GM21515 (cell line): ENCODE data around the gene BLCAP.

Experiments used
- ATAC-seq: cut with Tn5 transposase; IDR thresholded peaks from one replicate; pipeline ENCODE4 v1.9.1; 2021; ENCODE audit not compliant: unreplicated experiment

Gene BLCAP

GRCh38 chr20:37518059-37518458, 9.6 kb downstream of the BLCAP start:
- no peak for ATAC-seq

DNA sequence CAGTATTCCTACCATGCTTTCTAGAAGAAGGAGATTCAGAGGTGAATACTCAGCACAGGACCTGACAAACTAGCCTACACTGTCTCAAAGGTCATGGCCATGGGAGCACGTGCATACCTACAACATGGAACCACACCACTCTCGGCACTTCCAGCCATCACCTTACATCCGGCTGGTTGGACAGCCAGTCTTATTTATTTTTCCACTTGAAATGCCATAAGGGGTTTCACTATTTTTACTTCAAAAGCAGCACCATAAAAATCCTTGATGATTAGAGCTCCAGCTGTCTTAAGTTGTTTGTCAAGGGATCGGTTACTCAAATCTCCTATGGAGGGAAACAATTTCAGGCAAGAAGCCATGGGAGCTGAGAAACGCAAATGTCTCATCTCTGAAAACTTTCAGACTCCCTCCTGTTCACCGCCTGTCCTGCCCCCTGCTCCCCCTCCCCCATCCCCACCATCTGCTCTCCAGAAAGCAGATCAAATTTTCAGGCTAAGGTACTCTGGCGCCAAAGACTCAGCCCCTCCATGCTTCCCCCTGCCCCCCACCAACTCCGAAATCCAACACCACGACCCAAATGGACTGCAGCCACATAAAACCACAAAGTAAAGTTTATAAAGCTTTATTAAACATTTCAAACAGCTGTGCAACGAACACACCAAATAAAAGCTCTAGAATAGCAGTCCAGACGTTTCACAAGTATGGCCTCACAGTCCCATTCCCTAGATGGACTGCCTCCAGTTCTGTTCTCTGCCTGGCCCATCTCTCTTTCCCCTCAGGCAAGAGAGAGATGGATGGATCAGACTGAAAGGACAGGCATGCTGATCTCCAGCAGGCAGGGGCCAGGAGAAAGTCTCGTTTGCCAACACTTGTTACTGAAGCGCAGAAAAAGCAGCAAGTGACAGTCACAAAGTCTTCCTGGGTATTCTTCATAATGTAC, 10.6 kb downstream of the BLCAP start:
- no peak for ATAC-seq

DNA sequence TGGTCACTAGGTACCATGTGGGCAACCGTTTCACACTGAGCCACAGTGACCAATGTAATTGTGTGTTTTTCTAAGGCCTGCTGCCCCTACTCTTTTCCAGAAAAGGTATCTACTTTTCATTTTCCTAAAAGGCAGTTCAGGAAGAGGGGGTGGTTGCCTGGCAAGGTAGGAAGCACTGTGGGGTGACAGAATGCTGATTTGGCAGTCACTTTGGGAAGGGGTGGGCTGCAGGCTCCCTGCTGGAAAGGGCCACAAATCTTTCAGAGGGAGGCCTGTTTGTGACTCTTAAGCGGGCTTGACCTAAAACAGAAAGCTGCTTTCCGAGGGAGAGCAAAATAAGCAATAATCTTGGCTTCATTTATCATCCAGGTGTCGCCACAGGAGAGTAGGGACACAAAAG, 11.8 kb downstream of the BLCAP start:
- ATAC-seq, result no peak

GRCh38 chr20:37513779-37514359, 13.8 kb downstream of the BLCAP start:
- no peak for ATAC-seq

DNA sequence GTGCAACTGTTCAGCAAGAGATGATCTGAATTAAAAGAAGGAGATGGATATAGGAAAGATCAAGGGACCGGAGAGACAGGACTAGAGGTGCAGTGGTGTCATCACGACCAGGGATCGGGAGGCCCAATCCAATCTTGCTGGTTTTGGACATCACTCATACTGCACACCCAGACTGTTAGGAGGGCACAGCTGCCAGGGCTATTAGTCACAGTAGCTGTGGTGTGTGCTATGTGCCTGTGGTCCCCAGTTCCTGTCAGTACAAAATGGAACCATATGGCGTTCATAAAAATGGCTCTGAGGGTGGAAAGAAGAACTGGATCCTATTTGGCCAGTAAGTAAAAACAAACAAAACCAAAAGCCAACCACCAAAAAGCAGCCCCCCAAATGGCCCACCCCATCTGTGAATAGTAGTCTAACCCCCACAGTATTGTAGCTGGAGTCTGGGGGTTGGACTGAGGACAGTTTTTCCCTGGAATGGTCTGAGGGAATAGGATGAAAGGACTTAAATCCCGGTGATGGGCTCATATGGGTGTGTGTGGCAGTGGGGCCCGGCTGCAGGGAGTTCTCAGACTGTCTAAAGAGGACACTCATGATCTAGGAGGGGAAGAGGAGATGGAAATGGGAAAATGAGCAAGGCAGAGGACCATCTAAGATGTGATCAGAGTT, 15.9 kb downstream of the BLCAP start:
- ATAC-seq, result no peak

DNA sequence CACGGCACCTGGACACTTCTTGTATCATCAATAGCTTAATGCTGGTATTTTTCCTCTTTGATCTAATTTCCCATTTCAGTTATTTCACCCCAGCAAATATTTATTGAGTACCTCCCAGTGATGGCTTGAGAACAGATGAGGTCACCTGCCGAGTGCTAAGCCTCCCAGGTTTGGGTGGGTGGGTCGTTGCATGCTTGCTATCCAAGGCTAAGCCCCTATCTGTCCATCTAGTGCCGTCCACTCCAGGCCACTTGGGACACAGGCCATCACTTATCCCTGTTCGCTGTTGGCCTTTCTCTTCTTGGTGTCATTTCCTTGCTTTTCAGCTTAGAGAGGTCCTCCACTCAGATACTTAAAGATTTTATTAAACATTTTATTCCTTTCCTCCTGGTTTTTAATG, 17.4 kb downstream of the BLCAP start:
- no peak for ATAC-seq

GRCh38 chr20:37506152-37506725, 21.4 kb downstream of the BLCAP start:
- no peak for ATAC-seq

GRCh38 chr20:37505263-37506151, 22.2 kb downstream of the BLCAP start:
- no peak for ATAC-seq

- ATAC-seq, result no peak
Observed at GRCh38 chr20:37504404-37505096, 23.1 kb downstream of the BLCAP start.

DNA sequence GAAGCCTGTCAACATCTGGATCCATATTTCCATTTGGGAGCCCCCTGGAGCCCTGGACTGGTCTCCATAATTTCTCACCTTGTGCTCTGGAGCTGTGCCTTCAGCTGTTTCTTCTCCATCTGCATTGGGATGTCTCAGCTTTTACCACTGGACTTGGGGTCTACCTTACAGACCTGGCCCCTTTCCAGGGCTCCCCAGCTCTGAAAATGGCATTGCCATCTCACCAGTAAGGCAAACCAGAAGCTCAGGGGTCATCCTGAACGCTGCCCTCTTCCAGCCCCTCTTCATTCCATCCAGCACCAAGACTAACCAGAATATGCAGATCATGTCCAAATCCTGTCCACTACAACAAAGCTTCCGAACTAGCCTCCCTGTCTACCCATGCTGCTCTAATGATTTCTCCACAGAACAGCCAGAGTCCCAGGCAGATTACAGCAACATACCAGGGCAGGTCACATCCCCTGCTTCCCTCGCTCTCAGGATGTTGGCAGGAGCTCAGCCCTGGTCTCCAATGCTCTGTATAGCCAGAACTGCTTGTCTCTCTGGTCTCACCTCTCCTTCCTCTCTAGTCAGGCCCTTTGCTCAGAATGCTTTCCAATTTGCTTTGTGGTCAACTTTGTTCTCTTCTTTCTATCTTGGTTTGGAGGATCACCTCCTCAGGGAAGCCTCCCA, 24.3 kb downstream of the BLCAP start:
- no peak for ATAC-seq

DNA sequence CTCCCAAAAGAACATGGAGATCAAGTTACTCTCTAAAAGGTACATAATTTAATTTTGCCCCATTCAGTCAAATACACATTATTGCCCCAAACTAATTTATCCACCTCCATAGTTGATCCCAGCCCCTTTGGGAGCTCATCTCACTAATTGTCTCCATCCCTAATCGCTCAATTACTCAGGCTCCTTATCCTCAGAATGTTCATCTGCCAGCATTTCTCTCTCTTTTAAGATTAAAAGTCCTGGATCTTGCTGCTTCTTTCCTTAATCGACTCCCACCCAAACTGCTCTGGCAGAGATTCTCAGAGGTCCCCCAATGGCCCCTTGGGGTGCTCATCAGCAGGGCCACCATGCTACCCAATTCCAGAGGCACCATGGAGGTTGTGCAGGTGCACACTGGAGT, 25.0 kb downstream of the BLCAP start:
- ATAC-seq, result no peak

GRCh38 chr20:37501940-37502339, 25.7 kb downstream of the BLCAP start:
- ATAC-seq, result no peak

GRCh38 chr20:37500311-37500710, 27.4 kb downstream of the BLCAP start:
- ATAC-seq, result no peak

DNA sequence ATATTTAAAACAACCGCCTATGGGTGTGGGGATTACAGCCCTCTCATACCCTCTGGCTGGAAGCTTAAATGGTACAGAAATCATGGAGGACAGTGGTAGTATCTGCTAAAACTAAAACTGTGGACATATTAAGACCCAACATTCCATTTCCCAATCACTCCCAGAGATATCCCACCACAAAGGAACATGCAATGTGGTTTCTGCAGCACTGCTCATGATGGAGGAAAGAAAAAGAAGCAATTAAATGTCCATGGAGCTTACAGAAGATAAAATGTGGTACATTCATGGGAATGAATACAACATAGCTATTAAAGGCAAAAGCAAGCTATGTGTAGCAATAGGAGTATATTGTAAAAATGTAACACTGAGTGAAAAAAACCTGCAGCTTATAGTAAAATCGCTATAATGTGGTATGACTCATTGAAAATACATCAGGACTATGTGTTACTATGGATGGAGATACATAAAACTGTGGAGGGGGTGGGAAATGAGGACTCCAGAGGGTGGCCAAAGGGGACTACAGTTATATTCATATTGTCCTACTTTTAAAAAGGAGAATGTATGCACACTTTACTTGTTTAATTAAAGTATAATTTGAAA, 29.5 kb downstream of the BLCAP start:
- ATAC-seq, result no peak

DNA sequence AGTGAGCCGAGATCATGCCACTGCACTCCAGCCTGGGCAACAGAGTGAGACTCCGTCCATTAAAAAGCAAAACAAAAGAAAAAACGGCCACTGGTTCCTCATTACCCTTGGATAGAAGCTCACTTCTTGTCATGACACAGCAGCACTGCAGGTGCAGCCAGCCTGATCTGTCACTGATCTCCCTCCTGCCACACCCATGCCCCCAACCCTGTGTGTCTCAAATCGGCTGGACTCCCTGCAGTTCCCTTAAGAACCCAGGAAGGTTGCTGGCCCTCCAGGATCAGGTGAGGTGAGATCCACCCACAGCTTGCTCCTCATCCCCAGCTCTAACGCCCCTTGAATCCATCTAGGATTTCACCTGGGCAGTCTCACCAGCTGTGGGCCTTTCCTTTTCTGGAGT, 32.9 kb downstream of the BLCAP start:
- ATAC-seq, result no peak

- ATAC-seq, result no peak
Observed at GRCh38 chr20:37494301-37494700, 33.4 kb downstream of the BLCAP start.

- no peak for ATAC-seq
Observed at GRCh38 chr20:37492945-37493344, 34.7 kb downstream of the BLCAP start.

- ATAC-seq, result no peak
Observed at GRCh38 chr20:37492096-37492625, 35.5 kb downstream of the BLCAP start.
